EH (cell line): ENCODE measurements around the gene PRRT2.
"Not testable (repeated sequence)": the region's sequence is repeated elsewhere in the genome, so short reads cannot be mapped to it uniquely, and the experiment has no call there.

Source experiments
- DNase-seq: peaks from one replicate; pipeline ENCODE4 v3.0.0-alpha.2; 2015; ENCODE audit warnings: low read depth

The PRRT2 gene

DNA sequence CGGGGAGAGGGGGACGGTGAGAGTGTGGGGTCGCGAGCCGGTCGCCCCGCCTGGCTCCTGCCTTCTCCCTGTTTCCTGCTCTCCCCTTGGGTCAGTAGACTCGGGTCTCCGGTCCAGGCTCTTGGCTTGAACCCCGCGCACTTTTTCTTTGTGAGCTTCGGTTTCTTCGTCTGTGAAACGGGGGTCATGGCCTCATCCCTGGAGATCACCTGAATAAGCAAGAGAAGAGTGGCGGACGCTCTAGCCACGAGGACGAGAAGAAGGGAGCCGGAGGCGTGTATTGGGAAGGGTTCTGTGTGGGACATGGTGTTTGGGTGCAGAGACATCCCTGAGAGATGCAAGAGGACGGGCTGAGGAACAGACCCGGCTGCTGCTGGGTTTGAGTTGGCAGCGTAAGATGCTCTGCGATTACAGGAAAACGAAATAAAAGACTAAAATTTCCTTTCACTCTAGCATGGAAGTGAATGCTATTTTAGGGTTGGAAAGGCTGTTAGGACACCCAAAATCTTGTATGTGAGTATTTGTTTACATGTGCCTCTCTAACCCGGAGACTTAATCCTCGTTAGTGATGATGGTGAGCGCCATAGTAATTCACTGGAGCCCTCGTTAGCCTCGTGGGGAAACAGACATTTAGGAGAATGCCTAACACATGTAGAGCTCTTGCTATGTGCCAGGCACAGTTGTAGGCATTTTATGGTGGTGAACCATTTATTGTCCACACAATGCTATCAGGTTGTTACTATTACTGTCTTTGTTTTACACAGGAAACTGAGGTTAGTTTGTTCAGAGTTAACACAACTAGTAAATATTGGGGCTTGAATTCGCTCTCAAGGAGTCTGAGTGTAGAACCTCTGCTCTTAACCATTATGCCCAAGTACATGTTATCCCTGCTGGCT is 20.8 kb upstream of the PRRT2 start:
- peak; percentile 26 for DNase-seq

DNA sequence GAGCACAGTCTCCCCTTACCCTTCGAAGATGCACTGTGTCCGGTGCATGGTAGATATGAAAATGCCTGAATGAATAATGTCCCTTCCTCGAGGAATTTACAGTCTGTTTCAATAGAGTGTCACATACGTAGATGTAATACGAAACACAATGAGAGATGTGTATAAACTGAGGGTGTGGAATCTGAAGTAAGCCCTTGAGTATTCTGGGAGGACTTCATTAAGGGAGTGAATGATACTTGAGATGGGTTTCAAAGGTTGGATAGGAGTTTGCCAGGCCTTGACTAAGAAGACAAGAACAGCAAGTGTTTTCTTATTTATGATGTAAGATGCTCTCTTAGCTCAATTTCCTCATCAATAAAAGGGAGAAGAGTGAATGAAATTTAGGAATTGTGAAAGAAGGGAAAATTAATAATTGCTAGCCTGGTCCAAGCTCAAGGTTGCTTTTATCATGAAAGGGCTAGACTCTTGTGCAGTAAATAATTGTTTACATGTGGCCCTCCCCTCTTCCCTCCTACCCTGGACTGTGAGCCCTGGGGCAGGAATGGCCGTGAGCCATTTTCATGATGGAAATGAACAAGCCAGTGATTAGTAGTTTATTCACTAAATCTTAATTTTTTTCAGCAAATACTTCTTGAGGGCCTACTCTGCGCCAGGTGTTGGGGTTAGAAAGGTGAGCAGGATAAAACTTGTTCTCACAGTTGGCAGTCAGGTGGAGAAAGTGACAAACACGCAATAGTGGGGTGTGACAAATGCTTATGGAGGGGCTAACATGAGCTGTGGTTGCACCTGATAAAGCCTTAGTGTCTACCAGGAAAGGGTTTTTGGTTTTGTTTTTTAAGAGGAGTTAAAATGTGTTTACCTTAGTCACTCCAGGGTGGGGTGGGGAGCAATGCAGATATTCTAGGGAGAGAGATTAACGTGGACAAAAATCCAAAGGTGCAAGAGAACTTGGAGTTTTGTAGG is 19.9 kb upstream of the PRRT2 start:
- DNase-seq, result no peak

DNA sequence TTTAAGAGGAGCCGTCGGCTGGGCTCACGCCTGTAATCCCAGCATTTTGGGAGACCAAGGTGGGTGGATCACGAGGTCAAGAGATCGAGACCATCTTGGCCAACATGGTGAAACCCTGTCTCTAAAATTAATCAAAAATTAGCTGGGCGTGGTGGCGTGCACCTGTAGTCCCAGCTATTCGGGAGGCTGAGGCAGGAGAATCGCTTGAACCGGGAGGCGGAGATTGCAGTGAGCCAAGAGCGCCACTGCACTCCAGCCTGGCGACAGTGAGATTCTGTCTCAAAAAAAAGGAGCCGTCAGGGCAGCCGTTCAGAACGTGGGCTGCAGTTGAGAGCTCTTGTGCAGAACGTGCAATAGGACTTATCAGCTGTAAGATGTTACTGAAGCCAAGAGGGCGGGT is 18.8 kb upstream of the PRRT2 start:
- DNase-seq, result not testable (repeated sequence)

DNA sequence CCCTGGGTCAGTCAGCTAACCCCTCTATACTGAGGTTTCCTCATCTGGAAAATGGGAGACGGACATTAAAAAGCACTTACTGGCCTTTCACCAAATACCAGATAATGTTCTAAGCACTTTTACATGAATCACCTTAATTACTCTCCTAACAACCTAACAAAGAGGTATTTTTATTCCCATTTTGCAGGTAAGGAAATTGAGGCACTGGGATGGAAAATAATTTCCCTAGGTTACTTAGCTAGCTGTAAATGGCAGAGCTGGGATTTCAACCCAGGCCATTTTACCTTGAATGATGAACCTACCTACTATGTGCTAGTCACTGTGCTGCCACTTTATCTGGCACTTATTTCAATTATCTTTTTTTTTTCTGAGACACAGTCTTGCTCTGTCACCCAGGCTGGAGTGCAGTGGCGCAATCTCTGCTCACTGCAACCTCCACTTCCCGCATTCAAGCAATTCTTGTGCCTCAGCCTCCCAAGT is 17.7 kb upstream of the PRRT2 start:
- DNase-seq, result no peak

DNA sequence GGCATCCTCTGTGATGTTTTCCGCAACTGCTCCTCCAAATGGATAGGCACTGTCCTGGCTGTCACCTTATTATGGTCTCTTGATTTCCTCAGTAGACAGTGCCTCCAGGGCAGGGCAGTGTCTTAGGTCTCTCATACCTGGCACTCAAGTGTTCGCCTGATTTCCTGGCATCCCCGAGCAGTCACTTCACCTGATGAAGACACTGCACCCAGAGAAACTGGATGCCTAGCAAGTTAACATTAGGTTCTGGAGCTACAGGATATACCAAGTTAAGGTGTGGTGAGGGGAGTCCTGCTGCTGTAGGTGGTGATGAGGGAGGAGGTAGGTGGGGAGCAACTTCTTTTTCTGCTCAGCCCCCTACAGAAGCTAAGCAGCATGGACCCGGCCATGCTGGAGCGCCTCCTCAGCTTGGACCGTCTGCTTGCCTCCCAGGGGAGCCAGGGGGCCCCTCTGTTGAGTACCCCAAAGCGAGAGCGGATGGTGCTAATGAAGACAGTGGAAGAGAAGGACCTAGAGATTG is 9.5 kb upstream of the PRRT2 start:
- DNase-seq, result no peak

DNA sequence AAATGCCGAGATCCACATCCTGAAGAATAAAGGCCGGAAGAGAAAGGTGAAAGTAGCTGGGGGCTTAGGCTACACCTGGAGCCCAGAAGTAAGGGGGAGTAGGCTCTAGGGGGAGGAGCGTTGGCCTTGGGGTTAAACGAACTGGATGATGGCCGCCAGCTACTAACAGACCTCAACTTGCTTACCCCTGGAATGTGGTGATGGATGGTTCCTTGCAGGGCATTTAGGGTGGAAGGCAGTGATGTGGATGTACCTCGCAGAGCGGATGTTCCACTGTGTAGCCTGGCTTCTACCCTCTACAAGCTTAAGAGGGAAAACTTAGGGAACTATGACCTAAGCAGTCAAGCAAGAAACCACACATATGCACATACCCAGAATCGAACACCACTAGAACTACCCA is 8.0 kb upstream of the PRRT2 start:
- DNase-seq, result no peak

DNA sequence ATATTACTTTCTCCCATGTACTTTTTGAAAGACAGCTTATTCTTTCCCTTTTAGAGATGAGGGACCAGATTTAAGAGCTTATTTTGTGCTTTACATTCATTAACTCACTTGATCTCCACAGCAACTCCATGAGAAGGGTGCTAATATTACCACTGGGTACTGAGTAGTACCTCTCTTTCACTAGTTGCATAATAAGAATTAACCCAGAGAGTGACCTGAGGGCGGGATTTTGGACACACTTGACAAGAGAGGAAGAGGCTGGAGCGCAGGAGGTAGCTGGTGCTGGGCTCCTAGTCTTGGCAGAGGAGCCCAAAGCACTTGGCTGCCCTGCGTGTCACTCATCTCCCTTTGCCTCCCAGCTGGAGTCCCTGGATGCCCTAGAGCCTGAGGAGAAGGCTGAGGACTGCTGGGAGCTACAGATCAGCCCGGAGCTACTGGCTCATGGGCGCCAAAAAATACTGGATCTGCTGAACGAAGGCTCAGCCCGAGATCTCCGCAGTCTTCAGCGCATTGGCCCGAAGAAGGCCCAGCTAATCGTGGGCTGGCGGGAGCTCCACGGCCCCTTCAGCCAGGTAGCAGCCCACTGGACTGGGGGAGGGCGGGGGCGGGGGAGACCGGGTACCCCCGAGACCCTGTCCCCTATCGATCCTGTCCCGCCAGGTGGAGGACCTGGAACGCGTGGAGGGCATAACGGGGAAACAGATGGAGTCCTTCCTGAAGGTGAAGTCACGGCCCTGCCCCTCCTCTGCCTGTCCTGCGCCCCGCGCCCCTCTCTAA is 7.3 kb upstream of the PRRT2 start:
- DNase-seq, result peak; percentile 46

DNA sequence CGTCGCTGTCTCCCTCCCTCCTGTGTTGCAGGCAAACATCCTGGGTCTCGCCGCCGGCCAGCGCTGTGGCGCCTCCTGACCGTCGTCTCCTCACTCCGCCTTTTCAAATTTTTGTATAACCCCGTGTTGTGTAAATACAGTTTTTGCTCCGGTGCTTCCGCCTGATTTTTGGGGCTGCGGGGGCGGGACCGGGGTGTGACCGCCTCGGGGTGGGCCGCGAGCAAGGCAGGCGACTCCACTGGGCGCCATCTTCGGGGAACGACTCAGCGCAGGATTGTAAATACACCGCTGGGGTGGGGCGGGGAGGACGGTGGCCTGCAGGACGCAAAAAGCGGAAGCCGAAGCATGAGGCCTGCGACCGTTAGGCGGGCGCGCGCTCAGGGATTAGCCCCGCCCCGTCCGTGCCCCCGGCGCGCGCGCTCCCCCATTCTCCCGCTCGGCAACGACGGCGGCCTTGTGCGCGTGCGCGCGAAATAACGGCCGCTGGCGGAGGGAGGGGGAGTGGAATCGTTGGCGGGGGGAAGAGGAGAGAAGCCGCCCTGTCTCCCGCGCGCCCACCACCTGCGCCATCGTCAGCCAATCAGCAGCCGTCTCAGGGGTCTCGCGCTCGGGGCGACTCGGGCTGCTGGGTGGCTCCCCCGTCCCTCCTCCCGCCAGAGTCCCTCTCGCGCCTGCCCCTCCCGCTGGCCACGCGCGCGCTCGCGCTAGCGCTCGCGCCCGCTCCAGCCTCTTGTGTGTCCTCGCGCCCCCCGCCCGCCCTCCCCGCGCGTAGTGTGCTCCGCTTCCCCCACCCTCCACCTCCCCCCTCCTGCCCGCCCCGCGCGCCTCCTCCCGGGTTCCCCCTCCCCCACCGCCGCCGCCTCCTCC is 6.5 kb upstream of the PRRT2 start:
- DNase-seq, result peak; percentile 97

DNA sequence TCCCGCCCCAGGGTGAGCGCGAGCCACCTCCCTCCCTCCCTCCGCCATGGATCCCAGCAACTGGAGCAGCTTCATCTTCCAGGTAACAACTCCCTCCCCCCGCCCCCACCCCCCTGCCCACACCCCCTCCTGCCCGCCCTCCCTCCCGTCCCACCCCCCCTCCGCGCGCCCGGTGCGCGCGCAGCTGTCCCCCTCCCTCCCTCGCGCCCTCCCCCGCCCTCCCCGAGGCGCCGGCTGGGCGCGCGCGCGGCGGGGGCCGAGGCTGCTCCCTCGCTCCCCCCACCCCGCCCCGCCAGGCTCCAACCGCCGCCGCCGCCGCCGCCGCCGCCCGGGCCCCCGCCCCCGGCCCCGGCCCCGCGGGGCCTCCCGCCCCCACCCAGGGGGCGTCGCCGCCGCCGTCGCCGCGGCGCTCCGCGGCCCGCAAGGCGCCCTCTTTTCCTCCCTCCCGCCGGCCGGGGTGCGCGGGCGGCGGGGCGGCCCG is 5.9 kb upstream of the PRRT2 start, which contains the start of gene MAZ:
Gene MAZ (plus strand): TSS at position 431 of the 481 bp plus-strand sequence. CDS start 173 bp downstream, outside the sequence.
- peak; percentile 92 for DNase-seq

DNA sequence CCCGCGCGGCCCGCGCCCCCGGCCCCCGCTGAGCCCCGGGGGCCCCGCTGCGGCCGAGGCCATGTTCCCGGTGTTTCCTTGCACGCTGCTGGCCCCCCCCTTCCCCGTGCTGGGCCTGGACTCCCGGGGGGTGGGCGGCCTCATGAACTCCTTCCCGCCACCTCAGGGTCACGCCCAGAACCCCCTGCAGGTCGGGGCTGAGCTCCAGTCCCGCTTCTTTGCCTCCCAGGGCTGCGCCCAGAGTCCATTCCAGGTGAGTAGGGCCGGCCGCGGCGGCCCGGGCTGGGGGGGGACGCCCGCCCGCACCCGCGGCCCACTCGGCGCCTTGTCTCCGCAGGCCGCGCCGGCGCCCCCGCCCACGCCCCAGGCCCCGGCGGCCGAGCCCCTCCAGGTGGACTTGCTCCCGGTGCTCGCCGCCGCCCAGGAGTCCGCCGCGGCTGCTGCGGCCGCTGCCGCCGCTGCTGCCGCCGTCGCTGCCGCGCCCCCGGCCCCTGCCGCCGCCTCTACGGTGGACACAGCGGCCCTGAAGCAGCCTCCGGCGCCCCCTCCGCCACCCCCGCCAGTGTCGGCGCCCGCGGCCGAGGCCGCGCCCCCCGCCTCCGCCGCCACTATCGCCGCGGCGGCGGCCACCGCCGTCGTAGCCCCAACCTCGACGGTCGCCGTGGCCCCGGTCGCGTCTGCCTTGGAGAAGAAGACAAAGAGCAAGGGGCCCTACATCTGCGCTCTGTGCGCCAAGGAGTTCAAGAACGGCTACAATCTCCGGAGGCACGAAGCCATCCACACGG is 5.2 kb upstream of the PRRT2 start:
- DNase-seq, result peak; percentile 47

DNA sequence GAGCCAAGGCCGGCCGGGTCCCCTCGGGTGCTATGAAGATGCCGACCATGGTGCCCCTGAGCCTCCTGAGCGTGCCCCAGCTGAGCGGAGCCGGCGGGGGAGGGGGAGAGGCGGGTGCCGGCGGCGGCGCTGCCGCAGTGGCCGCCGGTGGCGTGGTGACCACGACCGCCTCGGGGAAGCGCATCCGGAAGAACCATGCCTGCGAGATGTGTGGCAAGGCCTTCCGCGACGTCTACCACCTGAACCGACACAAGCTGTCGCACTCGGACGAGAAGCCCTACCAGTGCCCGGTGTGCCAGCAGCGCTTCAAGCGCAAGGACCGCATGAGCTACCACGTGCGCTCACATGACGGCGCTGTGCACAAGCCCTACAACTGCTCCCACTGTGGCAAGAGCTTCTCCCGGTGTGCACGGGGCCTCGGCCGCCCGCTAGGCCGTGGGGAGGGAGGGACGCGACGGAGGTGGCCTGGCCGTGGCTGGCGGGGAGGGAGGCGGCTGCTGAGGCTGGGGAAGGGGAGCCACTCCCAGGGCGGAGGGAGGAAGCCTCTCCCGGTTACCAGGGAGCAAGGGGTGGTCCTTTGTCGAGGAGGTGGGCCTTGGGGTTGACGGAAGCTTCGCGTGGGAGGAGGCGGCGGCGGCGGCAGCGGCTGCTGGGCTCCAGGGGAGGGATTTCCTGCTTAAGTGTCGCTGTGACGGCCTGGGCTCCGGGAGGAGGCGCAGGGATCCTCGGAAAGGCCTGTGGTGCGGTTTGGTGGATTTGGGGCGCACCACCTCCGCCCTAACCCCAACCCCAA is 4.4 kb upstream of the PRRT2 start:
- DNase-seq, result peak; percentile 96

DNA sequence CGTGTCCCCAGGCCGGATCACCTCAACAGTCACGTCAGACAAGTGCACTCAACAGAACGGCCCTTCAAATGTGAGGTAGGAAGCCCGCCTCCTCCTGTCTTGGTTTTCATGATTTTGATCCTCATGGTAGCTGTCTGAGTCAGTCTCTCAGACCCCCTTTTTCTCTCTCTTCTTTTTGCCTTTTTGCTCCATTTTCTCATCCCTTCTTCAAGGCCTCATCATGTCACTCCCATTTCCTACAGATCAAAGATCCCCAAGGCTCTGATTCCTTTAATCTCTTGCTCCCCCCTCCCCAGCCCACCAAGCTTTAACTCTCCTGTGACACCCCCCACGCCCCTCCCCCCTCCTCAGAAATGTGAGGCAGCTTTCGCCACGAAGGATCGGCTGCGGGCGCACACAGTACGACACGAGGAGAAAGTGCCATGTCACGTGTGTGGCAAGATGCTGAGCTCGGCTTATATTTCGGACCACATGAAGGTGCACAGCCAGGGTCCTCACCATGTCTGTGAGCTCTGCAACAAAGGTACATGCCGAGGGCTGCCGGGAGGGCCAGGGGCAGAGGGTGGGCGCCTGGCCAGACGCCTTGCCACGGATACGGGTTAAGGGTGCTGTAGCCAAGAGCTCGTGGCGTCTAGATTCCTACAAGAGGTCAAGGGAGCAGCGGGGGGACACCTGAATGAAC is 3.6 kb upstream of the PRRT2 start:
- no peak for DNase-seq

DNA sequence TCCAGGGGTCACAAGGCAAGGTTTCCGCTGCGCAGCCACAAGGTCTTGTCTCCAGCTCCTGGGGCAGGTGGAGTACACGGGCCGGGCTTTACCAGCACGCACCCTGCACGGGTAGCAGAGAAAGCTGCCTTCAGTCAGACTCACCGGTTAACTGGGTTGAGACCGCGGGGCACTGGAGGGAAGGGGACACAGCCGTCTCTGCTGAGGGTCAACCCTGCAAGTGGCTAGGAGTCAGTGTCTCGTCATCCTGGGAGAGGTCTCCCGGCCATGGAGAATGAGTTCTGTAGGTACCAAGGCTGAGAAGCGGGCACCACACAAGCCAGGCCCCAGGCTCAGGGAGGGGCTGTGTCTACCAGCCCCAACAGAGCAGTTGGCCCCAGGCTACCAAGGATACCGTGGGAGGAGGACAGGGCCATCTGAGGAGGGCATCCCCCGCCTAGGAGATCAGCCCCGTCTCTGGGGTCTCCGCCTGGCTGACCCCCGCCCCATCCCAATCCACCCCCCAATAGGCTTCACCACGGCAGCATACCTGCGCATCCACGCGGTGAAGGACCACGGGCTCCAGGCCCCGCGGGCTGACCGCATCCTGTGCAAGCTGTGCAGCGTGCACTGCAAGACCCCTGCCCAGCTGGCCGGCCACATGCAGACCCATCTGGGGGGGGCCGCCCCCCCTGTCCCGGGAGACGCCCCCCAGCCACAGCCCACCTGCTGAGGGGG is 2.8 kb upstream of the PRRT2 start:
- DNase-seq, result no peak

DNA sequence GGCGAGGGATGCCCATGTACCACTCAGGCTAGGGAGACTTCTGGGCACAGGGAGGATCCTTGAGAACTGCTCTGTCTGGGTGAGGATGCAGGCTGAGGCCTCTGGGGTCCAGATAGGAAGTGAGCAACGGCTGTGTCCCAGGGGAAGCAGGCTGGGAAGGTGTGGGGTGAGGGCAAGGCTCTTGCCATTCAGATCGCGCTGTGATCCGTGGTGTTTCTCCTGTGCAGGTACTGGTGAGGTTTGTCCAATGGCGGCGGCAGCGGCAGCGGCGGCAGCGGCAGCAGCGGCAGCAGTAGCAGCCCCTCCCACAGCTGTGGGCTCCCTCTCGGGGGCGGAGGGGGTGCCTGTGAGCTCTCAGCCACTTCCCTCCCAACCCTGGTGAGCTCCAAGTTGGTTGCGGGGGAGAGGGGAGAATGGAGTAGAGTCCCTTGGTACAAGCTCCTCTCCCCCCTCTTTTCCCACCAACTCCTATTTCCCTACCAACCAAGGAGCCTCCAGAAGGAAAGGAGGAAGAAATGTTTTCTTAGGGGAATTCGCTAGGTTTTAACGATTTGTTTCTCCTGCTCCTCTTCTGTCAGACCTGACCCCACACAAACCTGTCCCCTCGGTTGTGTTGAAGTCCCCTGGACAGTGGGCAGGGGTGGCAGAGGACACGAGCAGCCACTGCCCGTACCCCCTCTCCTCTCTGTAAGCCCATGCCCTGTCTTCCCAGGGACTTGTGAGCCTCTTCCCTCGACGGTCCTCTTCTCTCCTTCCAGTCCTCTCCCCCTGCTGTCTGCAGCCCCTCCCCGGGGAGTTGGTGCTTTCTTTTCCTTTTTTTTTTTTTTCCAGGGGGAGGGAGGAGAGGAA is 1.9 kb upstream of the PRRT2 start:
- no peak for DNase-seq

DNA sequence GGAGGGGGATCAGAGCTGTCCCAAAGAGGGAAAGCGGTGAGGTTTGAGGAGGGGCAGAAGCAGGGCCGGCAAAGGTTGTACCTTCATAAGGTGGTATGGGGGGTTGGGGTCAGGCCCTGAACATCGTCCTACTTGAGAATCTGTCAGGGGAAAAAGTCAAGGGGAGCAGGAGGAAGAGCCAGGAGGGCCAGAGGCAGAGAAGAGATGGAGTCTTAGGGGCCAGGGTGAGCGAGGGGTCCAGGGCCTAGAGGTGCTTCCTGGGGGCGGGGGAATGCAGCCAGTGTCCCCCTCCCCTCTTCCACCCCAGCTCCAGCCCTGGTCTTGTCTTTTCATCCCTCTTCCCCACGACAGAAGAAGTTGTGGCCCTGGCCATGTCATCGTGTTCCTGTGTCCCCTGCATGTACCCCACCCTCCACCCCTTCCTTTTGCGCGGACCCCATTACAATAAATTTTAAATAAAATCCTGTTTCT is 1.3 kb upstream of the PRRT2 start:
- DNase-seq, result no peak

DNA sequence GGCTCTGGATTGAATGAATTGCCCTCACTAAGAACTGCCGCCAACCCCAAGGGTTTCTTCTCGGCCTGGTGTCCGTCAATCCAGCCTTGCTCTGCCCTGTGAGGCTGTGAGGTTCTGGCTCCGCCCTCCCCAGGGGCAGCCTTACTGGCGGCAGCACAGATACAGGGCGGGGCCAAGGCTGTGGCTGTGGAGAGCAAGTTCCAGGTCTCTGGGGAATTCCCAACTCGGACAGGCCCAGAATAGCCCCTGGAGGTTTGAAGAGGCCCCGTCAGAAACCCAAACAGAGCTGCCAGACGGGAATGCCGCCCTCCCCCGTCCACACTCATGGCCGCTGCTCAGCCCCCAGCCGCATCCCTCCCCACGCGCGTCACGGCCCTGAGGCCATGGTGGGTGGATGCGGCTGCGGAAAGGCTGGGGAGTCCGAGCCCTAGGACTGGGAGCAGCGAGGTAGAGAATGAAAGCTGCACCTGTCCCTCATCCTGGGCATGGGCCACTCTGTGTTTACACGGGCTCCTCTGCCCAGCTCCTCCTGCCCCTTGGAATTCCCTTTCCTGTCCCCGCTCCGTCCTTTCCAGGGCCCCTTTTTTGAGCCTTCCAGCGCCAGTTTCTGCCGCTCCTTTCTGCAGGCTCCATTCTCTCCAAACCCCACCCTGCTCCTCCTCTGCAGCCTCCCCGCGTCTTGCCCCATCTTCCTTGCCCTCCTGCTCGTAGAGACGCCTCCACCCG is 660 bp upstream of the PRRT2 start:
- DNase-seq, result peak; percentile 99
